GM06990 (cell line): Measurements from ENCODE around the gene PITX3.
"Not testable (repeated sequence)": the region's sequence is repeated elsewhere in the genome, so short reads cannot be mapped to it uniquely, and the experiment has no call there.

Experiments
- DNase-seq: peaks from one replicate; pipeline ENCODE4 v3.0.0-alpha.2; 2011; ENCODE audit not compliant: insufficient read length; ENCODE audit errors: extremely low read depth
- H3K27me3 ChIP-seq: replicated peaks from 2 replicates; pipeline ENCODE4 v1.6.0; 2011; ENCODE audit warnings: low read length; ENCODE audit not compliant: control insufficient read depth, insufficient read depth
- H3K36me3 ChIP-seq: 2 replicates; pipeline ENCODE4 v1.5.1; 2011; ENCODE audit warnings: low read length; ENCODE audit not compliant: control insufficient read depth, insufficient read depth
- H3K4me3 ChIP-seq: replicated peaks from 2 replicates; pipeline ENCODE4 v1.5.1; 2011; ENCODE audit warnings: low read depth, mild to moderate bottlenecking, control low read depth, low read length
- TF ChIP-seq, protein P1 (sequence below): IDR thresholded peaks from 2 replicates; pipeline ENCODE4 v1.5.1; 2011; ENCODE audit warnings: low read length, control low read depth, mild to moderate bottlenecking, inconsistent platforms; ENCODE audit not compliant: insufficient read depth, poor library complexity, severe bottlenecking

PITX3 gene

DNA sequence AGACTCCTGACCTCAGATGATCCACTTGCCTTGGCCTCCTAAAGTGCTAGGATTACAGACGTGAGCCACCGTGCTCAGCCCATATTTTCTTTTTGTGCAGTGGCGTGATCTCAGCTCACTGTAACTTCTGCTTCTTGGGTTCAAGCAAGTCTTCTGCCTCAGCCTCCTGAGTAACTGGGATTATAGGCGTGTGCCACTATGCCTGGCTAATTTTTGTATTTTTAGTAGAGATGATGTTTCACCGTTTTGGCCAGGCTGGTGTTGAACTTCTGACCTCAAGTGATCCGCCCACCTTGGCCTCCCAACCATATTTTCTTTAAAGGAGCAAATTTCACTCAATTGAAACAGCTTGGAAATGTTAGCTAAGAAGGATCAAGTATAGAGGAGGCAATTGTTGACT, 20.5 kb upstream of the PITX3 start:
- no peak for DNase-seq
- Histone ChIP-seq H3K4me3 (no peak overlapping the region), H3K36me3 (peaks cover 5% of the 10 kb centered on the region), H3K27me3 (no peaks in the 10 kb centered on the region)
- TF ChIP-seq, protein P1, sequence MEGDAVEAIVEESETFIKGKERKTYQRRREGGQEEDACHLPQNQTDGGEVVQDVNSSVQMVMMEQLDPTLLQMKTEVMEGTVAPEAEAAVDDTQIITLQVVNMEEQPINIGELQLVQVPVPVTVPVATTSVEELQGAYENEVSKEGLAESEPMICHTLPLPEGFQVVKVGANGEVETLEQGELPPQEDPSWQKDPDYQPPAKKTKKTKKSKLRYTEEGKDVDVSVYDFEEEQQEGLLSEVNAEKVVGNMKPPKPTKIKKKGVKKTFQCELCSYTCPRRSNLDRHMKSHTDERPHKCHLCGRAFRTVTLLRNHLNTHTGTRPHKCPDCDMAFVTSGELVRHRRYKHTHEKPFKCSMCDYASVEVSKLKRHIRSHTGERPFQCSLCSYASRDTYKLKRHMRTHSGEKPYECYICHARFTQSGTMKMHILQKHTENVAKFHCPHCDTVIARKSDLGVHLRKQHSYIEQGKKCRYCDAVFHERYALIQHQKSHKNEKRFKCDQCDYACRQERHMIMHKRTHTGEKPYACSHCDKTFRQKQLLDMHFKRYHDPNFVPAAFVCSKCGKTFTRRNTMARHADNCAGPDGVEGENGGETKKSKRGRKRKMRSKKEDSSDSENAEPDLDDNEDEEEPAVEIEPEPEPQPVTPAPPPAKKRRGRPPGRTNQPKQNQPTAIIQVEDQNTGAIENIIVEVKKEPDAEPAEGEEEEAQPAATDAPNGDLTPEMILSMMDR, result no peak

DNA sequence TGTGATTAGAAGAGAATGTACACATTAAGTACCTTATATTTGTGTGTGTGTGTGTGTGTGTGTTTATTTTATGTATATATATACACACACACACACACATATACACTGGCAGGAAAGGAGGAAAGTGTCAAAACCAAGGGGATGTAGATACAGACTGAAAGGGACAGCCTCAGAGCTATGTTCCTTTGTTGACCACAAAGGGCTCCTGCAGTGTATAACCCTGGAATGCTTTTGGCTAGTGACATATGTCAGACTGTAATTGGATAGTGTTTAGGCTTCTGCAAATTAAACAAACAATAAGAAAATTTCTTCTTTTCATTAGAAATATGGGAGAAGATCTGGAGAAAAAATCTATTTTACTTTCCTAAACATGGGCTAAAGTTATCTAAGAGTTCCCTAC, 19.9 kb upstream of the PITX3 start:
- H3K4me3 ChIP-seq, result no peak overlapping the region
- TF ChIP-seq, protein P1, result no peak
- DNase-seq, result no peak
- H3K27me3 ChIP-seq, result no peaks in the 10 kb centered on the region
- peaks cover 5% of the 10 kb centered on the region for H3K36me3 ChIP-seq

DNA sequence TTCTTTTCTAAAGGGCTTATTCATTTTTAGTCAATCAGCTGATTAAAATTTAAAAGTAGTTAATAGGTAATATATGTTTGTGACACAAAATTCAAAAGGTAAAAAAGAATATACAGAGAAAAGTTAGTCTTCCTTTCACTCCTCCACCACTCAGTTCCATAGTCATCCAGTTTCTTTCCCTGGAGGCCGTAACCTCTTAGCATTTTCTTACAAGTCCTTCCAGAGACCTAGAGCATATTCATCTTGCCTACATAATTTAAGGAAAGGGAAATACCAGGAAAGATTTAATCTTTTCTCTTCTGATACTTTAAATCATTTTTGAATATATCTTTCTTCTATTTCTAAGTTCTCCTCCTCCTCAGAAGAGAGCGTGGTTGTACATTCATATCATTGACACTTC, 14.1 kb upstream of the PITX3 start:
- Histone ChIP-seq H3K36me3 (peaks cover 2% of the 10 kb centered on the region), H3K4me3 (no peak overlapping the region), H3K27me3 (no peaks in the 10 kb centered on the region)
- TF ChIP-seq, protein P1, result no peak
- DNase-seq, result no peak

DNA sequence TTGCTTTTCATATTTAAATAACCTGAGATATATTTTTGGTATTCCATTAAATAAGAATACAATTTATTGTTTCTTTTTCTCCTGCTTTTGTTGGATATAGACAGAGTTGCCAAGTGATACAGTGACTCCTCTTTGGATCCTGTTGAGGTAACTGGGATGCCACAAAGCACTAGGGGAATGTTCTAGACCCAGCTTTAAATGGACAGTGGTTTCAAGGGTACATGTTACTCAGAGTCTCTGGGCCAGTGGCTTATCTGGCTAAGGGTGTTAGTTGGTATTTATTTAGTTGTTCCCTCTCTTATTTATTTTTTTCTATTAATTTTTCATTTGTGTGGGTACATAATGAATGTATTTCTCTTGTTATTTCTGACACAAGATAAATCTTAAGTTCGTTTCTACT, 13.1 kb upstream of the PITX3 start:
- H3K27me3 ChIP-seq, result no peaks in the 10 kb centered on the region
- TF ChIP-seq, protein P1, result no peak
- no peak for DNase-seq
- H3K36me3 ChIP-seq, result peaks cover 5% of the 10 kb centered on the region
- H3K4me3 ChIP-seq, result no peak overlapping the region

DNA sequence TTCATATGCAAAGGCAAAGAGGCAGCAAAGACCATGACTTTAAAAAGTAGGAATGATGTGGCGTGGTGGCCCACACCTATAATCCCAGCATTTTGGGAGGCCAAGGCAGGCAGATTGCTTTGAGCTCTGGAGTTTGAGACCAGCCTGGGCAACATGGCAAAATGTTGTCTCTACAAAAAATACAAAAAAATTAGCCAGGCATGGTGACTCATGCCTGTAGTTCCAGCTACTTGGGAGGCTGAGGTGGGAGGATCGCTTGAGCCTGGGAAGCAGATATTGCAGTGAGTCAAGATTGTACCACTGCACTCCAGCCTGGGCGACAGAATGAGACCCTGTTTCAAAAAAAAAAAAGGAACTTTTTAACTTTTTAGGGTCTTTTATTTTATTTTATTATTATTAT, 11.2 kb upstream of the PITX3 start:
- H3K27me3 ChIP-seq, DNase-seq, H3K36me3 ChIP-seq, H3K4me3 ChIP-seq: not testable (repeated sequence)

DNA sequence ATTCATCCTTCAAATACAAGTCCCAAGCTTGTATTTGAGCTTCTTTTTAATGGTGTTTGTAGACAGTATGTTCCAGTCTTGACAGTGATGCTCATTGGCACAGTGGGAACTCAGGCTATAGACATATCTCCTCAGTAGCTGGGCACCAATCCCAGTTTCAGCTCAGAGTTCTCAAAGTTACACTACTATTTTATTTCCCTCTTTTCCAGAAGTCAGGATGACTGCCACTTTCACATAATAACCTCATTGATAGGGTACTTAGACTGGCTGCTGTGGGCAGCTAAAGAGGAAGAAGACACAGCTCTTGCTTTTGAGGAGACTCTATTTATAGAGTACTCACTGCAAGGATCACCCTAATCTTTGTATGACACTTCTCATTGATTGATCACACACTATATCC, 6.4 kb upstream of the PITX3 start:
- TF ChIP-seq, protein P1, result no peak
- Histone ChIP-seq H3K4me3 (peak overlapping the region; percentile 99; the same call in 1 of the 2 replicates), H3K36me3 (peaks cover 5% of the 10 kb centered on the region), H3K27me3 (no peaks in the 10 kb centered on the region)
- DNase-seq, result no peak
